Hematopoietic multipotent progenitor cell (in vitro differentiated cells): Measurements from ENCODE around the gene AMIGO1. TPM values are rescaled to one million over a fixed set of nuclear protein-coding genes. Genes with fewer than 3 reads are reported as not detected.

Experiments used
- DNase-seq, 3 donors: peaks; one replicate each; pipeline ENCODE4 v3.0.0-alpha.2; 2011 to 2015; ENCODE audit warnings: low read depth in 2 of 3, low spot score in 2 of 3
- total RNA-seq: library from RNA; depleted of rRNA; stranded (reverse); fragments of >200 nt; gene quantifications from one replicate; pipeline ENCODE4 v1.2.3, GENCODE V29; 2012

AMIGO1 gene
- total RNA-seq, 1 donor: 1.1 TPM

DNA sequence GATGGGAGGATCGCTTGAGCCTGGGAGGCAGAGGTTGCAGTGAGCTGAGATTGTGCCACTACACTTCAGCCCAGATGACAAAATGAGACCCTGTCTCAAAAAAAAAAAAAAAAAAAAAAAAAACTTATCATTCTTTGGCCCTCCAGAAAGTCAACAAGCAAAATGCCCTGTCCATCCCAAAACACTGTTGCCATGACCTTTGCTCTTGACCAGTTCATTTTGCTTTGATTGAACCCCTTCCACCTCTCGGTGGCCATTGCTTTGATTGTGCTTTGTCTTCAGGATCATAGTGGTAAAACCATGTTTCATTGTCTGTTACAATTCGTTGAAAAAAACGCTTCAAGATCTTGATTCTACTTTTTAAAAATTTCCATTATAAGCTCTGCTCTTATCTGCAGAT, 51.7 kb downstream of the AMIGO1 start:
- no peak for DNase-seq

- DNase-seq: peak in 1 of 3 donors; percentile 5
These were observed 54.9 kb downstream of the AMIGO1 start for GRCh38 chr1:109454497-109455133.

Other genes with a start within 250 kb of the AMIGO1 start
- 1.3 TPM for gene PSRC1, start 226.6 kb downstream of the AMIGO1 start, total RNA-seq
- gene MYBPHL, start 202.7 kb downstream of the AMIGO1 start, total RNA-seq: not detected
- 7.0 TPM for gene SORT1, start 111.8 kb downstream of the AMIGO1 start, total RNA-seq
- gene PSMA5, start 83.3 kb downstream of the AMIGO1 start, total RNA-seq: 30.7 TPM
- gene SYPL2, start 43.2 kb downstream of the AMIGO1 start, total RNA-seq: not detected
- gene ATXN7L2, start 25.8 kb downstream of the AMIGO1 start, total RNA-seq: 5.7 TPM
- gene CYB561D1, start 15.6 kb downstream of the AMIGO1 start, total RNA-seq: 9.4 TPM
- 0.27 TPM for gene GPR61, start 30.1 kb upstream of the AMIGO1 start, total RNA-seq
- 7.3 TPM for gene GNAI3, start 38.9 kb upstream of the AMIGO1 start, total RNA-seq
- 0.27 TPM for gene GNAT2, start 109.9 kb upstream of the AMIGO1 start, total RNA-seq
- gene AMPD2, start 110.1 kb upstream of the AMIGO1 start, total RNA-seq: 259 TPM
- 12.1 TPM for gene GSTM4, start 146.4 kb upstream of the AMIGO1 start, total RNA-seq
- gene GSTM2, start 158.3 kb upstream of the AMIGO1 start, total RNA-seq: 20.7 TPM
- gene GSTM1, start 178.1 kb upstream of the AMIGO1 start, total RNA-seq: not detected
- 0.27 TPM for gene GSTM5, start 202.5 kb upstream of the AMIGO1 start, total RNA-seq
- 13.5 TPM for gene GSTM3, start 231.3 kb upstream of the AMIGO1 start, total RNA-seq